Measurements from ENCODE around the gene LPAR3.

LPAR3 gene

GRCh38 chr1:84936116-84936810 lies 43.3 kb upstream of the LPAR3 start:
- Histone ChIP-seq H3K27ac (no peak overlapping the region), H3K27me3 (no peaks in the 10 kb centered on the region), H3K4me3 (ENCODE audit: low read depth in 1 of 2, low read length in 1 of 2) (no peak overlapping the region), H3K36me3 (no peaks in the 10 kb centered on the region), H3K4me1 (ENCODE audit: control insufficient read depth in 1 of 2, insufficient read depth in 1 of 2, low read depth in 1 of 2, low read length in 1 of 2) (no peaks in the 10 kb centered on the region), H3K9me3 (no peaks in the 10 kb centered on the region)
- TF ChIP-seq CTCF (IDR thresholded peaks at IDR 0.05) = peak; percentile 65

- H3K27ac ChIP-seq = no peak overlapping the region
- TF ChIP-seq CTCF (IDR thresholded peaks at IDR 0.05) = no peak
- H3K9me3 ChIP-seq = no peaks in the 10 kb centered on the region
- H3K27me3 ChIP-seq = no peaks in the 10 kb centered on the region
- no peak overlapping the region for H3K4me3 ChIP-seq (ENCODE audit: low read depth in 1 of 2, low read length in 1 of 2)
- H3K4me1 ChIP-seq (ENCODE audit: control insufficient read depth in 1 of 2, insufficient read depth in 1 of 2, low read depth in 1 of 2, low read length in 1 of 2) = no peaks in the 10 kb centered on the region
- H3K36me3 ChIP-seq = no peaks in the 10 kb centered on the region
Observed at GRCh38 chr1:84933011-84933611, 40.1 kb upstream of the LPAR3 start.

GRCh38 chr1:84930831-84931230 lies 37.8 kb upstream of the LPAR3 start:
- Histone ChIP-seq H3K4me3 (ENCODE audit: low read depth in 1 of 2, low read length in 1 of 2) (no peak overlapping the region), H3K27me3 (no peaks in the 10 kb centered on the region), H3K9me3 (no peaks in the 10 kb centered on the region), H3K4me1 (ENCODE audit: control insufficient read depth in 1 of 2, insufficient read depth in 1 of 2, low read depth in 1 of 2, low read length in 1 of 2) (no peaks in the 10 kb centered on the region), H3K36me3 (no peaks in the 10 kb centered on the region), H3K27ac (no peak overlapping the region)
- no peak for TF ChIP-seq CTCF (IDR thresholded peaks at IDR 0.05)

GRCh38 chr1:84930329-84930728 lies 37.3 kb upstream of the LPAR3 start:
- Histone ChIP-seq H3K9me3 (no peaks in the 10 kb centered on the region), H3K27me3 (no peaks in the 10 kb centered on the region), H3K36me3 (no peaks in the 10 kb centered on the region), H3K27ac (no peak overlapping the region), H3K4me1 (ENCODE audit: control insufficient read depth in 1 of 2, insufficient read depth in 1 of 2, low read depth in 1 of 2, low read length in 1 of 2) (no peaks in the 10 kb centered on the region), H3K4me3 (ENCODE audit: low read depth in 1 of 2, low read length in 1 of 2) (no peak overlapping the region)
- no peak for TF ChIP-seq CTCF (IDR thresholded peaks at IDR 0.05)

GRCh38 chr1:84929581-84929980 lies 36.6 kb upstream of the LPAR3 start:
- Histone ChIP-seq H3K36me3 (no peaks in the 10 kb centered on the region), H3K4me3 (ENCODE audit: low read depth in 1 of 2, low read length in 1 of 2) (no peak overlapping the region), H3K4me1 (ENCODE audit: control insufficient read depth in 1 of 2, insufficient read depth in 1 of 2, low read depth in 1 of 2, low read length in 1 of 2) (no peaks in the 10 kb centered on the region), H3K27ac (no peak overlapping the region), H3K9me3 (no peaks in the 10 kb centered on the region), H3K27me3 (no peaks in the 10 kb centered on the region)
- TF ChIP-seq CTCF (IDR thresholded peaks at IDR 0.05) = no peak

All from neutrophil (primary cell).